ENCODE data around the gene TPRG1.

Gene TPRG1

DNA sequence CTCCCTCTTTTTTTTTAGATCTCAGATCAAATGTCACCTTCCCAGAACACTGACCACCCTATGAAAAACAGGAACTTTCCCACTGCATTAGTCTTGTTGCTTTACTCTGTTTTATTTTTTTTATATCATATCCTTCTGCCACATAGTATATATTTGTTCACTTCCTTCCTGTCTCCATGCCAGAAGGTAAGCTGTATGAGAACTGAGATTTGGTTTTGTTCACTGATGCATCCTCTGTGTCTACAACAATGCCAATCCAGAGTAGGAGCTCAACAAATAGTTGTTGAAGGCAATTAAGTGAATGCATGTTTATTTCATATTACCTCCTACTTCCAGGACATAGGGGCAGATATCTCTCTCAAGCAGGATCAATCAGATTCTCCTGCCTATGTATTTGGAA lies 114.4 kb downstream of the TPRG1 start:
- DNase-seq = no peak

GRCh38 chr3:189286916-189287315 lies 115.1 kb downstream of the TPRG1 start:
- DNase-seq = no peak

- DNase-seq = no peak
These were observed 116.8 kb downstream of the TPRG1 start for GRCh38 chr3:189288348-189289235.

- no peak for DNase-seq
These were observed 117.5 kb downstream of the TPRG1 start for GRCh38 chr3:189289251-189289650.

DNA sequence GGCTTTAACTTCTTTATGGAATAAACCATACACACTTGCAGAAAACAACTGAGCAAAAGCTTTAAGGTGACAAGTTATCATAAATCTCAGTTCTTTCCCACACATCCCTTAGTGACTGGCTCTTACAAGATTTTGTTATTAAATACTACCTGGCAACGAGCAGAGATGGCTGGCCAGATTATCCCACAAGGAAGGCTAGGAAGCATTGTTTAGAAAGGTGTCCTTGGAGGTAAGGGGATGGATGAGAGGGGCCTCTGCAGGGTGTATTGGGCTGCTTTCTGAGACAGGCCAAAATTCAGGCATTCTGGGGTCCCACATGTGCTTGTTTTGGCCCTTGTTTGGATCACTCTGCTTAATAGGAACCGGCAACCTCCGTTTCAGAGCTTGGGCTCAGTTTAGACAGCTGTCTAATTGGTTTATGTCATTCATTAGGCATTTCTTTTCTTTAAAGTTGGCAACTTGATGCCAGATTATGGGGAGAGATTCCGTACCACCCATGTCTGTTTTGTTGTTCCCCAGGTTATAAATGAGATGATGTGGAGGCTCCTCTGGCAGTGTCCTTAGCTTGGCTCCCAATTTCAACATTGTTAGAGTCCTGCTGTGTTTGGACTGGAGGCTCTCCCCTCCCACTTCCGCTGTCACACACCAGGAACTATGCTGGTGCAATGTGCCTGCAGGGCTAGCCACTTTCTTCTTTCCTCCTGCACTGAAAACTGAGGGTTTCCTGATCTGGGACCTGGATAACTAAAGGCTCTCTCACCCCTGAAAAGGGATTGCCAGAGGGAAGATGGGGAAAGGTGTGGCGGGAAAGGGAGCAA lies 121.1 kb downstream of the TPRG1 start:
- DNase-seq = no peak

GRCh38 chr3:189294649-189295048 lies 122.9 kb downstream of the TPRG1 start:
- DNase-seq = no peak

DNA sequence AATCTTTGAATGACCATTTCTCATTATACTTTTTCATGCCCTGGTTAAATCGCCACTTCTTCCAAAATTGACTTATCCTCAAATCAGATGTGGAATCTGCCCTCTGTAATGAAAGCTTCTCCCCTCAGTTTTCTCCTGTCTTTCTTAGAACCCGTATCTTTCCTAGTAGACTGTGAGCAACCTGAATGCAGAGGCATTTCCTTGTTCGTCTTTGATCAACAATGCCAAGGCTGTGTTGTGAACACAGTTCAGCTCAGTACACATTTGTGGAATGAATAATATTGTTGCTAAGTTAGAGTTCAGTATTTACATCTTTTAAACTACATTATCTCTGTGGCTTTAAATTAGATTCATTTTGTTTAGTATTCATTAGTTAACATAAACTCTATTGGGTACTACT lies 123.3 kb downstream of the TPRG1 start:
- DNase-seq = no peak

- no peak for DNase-seq
These were observed 126.2 kb downstream of the TPRG1 start for GRCh38 chr3:189297932-189298331.

DNA sequence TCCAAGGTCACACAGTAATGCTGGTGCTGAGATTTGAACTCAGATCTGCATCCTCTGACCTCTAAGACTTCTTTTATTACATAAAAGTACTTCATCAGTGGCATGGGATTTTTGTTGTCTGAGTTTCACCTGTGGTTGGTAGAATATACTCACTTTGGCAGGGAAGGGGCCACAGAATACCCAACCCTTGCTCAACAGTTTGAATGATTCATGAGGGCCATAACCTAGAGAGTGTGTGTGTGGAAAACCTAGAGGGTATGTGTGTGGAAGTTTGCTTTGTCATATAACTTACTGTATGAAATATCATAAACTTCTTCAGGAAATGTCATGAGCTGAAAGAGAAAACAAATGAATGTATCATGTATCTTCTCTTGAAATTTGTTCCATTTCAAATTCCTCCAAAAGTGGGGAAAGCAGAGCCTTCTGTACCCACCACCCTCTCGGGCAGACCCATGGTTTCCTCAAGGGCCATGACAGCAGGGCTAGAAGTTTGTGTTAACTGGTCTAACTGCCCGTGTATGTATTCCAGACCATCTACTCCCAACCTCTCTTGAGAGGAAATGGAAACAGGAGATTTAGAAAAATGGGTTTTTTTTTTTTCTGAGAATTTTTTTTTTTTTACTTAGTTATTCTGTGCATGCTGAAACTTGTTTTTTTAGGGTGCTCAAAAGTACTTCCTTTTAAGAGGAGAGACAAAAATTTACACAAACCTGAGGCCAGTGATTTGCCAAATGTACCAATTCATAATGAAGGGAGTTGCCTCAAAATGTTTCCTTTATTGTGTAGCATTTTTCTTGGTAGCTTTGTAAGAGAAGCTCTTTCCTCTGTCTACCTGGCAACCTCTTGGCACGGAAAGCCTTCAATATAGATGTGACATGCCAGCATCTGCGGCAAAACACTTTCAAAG lies 127.0 kb downstream of the TPRG1 start:
- DNase-seq = no peak

DNA sequence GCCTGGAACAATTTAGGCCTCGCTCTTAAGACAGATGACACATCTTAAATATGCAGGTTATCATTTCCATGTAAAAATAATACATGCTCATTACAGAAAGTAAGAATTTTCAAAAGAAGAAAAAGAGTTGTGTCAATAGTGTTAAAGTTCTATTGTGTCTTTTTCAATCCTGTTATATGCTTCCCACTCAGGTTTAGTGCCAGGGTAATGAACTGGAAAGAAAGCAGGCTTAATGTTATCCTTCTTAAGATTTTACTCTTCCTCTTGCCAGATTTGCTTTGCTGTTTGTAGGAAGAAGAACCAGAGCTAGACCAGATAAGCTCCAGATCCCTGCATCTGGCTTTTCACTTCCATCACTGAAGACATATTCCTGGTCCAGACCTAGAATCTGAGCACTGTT lies 128.6 kb downstream of the TPRG1 start:
- no peak for DNase-seq

- DNase-seq = no peak
These were observed 129.7 kb downstream of the TPRG1 start for GRCh38 chr3:189301479-189301878.

- no peak for DNase-seq
These were observed 131.8 kb downstream of the TPRG1 start for GRCh38 chr3:189303584-189303983.

GRCh38 chr3:189304465-189305351 lies 132.9 kb downstream of the TPRG1 start:
- no peak for DNase-seq

- DNase-seq = no peak
These were observed 133.6 kb downstream of the TPRG1 start for GRCh38 chr3:189305412-189305811.

DNA sequence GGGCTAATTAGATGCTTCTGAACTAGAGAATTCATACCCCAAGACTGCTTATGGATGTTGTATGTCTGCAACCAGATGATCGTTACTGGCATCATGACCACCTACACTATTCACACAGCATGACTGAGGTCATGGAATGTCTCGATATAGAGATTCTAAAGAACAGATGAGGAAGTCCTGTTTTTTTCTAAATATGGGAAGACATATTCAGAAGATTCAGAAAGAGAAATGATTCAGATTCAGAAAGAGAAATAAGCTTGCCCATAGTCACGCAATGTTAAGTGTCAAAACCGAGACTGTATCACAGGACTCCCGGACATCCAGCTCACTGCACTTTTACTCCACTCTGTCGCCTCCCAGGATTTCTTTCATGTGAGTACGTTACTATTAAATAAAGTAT lies 136.2 kb downstream of the TPRG1 start:
- no peak for DNase-seq

DNA sequence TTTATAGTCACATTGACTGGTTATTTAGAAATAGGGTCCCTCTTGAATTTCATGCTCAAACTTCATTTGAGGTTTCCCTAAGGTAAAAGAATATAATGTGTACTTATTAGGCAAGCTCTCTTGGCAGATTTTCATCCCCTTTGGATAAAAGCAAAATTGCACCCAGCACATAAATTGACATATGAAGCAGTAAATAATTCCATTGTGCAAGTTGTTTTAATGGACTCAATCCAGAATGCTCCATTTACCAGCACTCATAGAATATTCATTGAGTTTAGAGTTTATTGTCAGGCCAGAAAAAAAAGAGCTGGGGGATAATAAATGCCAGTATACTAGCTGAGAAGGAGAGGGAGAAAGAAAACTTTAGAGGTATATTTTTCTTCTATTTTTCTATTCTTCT lies 136.8 kb downstream of the TPRG1 start:
- DNase-seq = no peak

- DNase-seq = no peak
These were observed 137.7 kb downstream of the TPRG1 start for GRCh38 chr3:189309400-189309975.

GRCh38 chr3:189311521-189311920 lies 139.8 kb downstream of the TPRG1 start:
- DNase-seq = no peak

DNA sequence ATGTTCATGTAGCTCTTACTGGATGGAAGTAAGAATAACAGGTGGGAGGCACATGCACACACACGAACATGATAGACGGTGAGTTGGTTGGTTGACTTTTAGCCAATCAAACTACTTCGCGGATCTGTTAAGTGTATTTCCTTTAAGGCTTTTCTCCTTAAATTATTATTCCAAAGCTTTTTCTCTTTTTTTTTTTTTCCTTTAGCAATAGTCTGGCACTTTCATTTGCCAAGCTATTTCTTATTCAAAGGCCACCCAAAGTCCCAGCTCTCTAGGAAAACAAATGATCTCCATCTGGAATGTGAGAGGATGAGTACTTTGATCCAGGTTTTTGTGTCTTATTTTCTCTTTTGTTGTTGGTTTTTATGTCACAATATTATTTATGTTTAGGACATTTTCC lies 141.1 kb downstream of the TPRG1 start:
- DNase-seq = no peak

- no peak for DNase-seq
These were observed 144.7 kb downstream of the TPRG1 start for GRCh38 chr3:189316296-189317019.

GRCh38 chr3:189317911-189318310 lies 146.1 kb downstream of the TPRG1 start:
- DNase-seq = no peak
